ENCODE data around the gene LAMA5. TPM values are rescaled to one million over a fixed set of nuclear protein-coding genes. Genes with fewer than 3 reads are reported as not detected.

The LAMA5 gene
- total and polyA plus RNA-seq, 2 of the 8 experiments (the other 6 are each of a cell fraction or from before 2014, with no cell fraction given), result 34.4 to 225 TPM

DNA sequence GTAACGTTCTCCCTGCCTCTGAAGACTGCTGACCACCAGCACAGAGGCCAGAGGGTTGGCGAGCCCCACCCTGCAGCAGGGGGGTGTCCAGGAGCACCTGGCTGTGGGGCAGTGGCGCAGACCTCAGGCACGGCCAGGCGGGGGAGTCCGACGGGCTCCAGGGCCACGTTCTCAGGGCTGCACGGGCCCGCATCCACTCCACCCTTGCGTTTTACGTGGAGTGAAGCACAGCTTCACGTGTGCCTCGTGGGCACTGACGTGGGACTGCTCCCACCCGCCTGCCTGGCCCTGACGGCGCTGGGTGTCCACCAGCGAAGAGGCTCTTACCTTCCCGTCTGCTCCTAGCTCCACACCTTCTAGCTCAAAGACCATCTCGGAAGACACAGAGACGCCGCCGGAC is 26.7 kb upstream of the LAMA5 start:
- Histone ChIP-seq H3K79me2 (ENCODE audit: control insufficient read depth in 1 of 2, insufficient read depth in 2 of 2, low read length in 2 of 2) (peaks cover 0 to 1% of the 10 kb centered on the region in 2 experiments; a peak in 1 of 4 replicates), H3K36me3 (ENCODE audit: control insufficient read depth in 2 of 4, insufficient read depth in 4 of 4, low read length in 3 of 4) (peaks cover 8 to 12% (median 10%) of the 10 kb centered on the region in 4 experiments), H3K79me1 (ENCODE audit: low read depth, low read length) (peaks cover 3% of the 10 kb centered on the region), H2BK5ac (ENCODE audit: low read depth, low read length) (no peak overlapping the region; the same call in 1 of the 2 replicates), H4K91ac (replicated peaks; ENCODE audit: insufficient read length, low read length) (no peak overlapping the region), H2BK120ac (replicated peaks; ENCODE audit: low read depth, low read length) (no peak overlapping the region), H3K18ac (ENCODE audit: extremely low read depth, low read length) (no peak overlapping the region), H2AK5ac (ENCODE audit: low read depth, low read length) (no peak overlapping the region), H4K20me1 (replicated peaks in 1 of 2; ENCODE audit: control insufficient read depth in 1 of 2, insufficient read depth in 2 of 2, low read length in 2 of 2) (peaks cover 3 to 8% of the 10 kb centered on the region in 2 experiments), H3K9me3 (ENCODE audit: insufficient read depth in 2 of 2, low read depth in 1 of 2, low read length in 1 of 2) (peaks cover 0 to 2% of the 10 kb centered on the region in 2 experiments; a peak in 1 of 4 replicates), H4K5ac (ENCODE audit: insufficient read length, low read depth, low read length) (no peak overlapping the region), H4K8ac (ENCODE audit: extremely low read depth, insufficient read depth, low read length) (no peak overlapping the region), H3K4me2 (ENCODE audit: insufficient read depth in 1 of 2, low read depth in 2 of 2, low read length in 2 of 2) (no peak overlapping the region), H3K4ac (replicated peaks; ENCODE audit: insufficient read length, low read depth, low read length) (no peak overlapping the region), H2AFZ (ENCODE audit: low read length) (no peak overlapping the region), H3K23ac (ENCODE audit: insufficient read length) (no peak overlapping the region), H2BK12ac (ENCODE audit: low read depth, low read length) (no peak overlapping the region), H3K4me3 (ENCODE audit: extremely low read depth in 1 of 4, insufficient read depth in 2 of 4, low read depth in 3 of 4, low read length in 4 of 4) (no peak overlapping the region), H3K23me2 (ENCODE audit: low read depth, low read length) (peaks cover 6% of the 10 kb centered on the region; the same call in 1 of the 2 replicates), H3K9ac (replicated peaks in 1 of 4; ENCODE audit: extremely low read depth in 1 of 4, low read depth in 3 of 4, low read length in 3 of 4) (no peak overlapping the region), H2BK15ac (ENCODE audit: low read length) (no peak overlapping the region), H3K27ac (ENCODE audit: low read depth, low read length) (no peak overlapping the region), H3K56ac (replicated peaks; ENCODE audit: insufficient read length, low read depth, low read length) (no peak overlapping the region), H3K14ac (ENCODE audit: insufficient read length) (no peak overlapping the region), H2BK20ac (ENCODE audit: low read length) (no peak overlapping the region), H3K4me1 (replicated peaks in 1 of 4; ENCODE audit: control insufficient read depth in 3 of 4, insufficient read depth in 4 of 4, low read length in 3 of 4) (no peaks in the 10 kb centered on the region), H3K27me3 (replicated peaks in 1 of 4; ENCODE audit: control insufficient read depth in 3 of 4, extremely low read depth in 1 of 4, insufficient read depth in 3 of 4, low read length in 3 of 4) (no peaks in the 10 kb centered on the region)
- DNase-seq (ENCODE audit: low read depth in 1 of 2, low spot score in 2 of 2) (no peak), FAIRE-seq (no peak)
- ChIA-PET CTCF (ENCODE audit: partially characterized antibody) (interaction anchor here (0.7 to 9.6 kb wide), 10 partner anchors 9 to 92 kb away, joined by 3 to 103 read pairs (median 3); partner anchors contain the start of genes ADRM1, CABLES2 and LAMA5), POLR2A (ENCODE audit: partially characterized antibody) (interaction anchor here (1.1 to 8.7 kb wide), 9 partner anchors 8 to 65 kb away, joined by 3 to 105 read pairs (median 5); partner anchors contain the start of gene LAMA5)
- TF ChIP-seq FOSL1 (IDR thresholded peaks at IDR 0.05; ENCODE audit: insufficient read depth, low read depth, low read length), result no peak
- TF ChIP-seq, protein P1, sequence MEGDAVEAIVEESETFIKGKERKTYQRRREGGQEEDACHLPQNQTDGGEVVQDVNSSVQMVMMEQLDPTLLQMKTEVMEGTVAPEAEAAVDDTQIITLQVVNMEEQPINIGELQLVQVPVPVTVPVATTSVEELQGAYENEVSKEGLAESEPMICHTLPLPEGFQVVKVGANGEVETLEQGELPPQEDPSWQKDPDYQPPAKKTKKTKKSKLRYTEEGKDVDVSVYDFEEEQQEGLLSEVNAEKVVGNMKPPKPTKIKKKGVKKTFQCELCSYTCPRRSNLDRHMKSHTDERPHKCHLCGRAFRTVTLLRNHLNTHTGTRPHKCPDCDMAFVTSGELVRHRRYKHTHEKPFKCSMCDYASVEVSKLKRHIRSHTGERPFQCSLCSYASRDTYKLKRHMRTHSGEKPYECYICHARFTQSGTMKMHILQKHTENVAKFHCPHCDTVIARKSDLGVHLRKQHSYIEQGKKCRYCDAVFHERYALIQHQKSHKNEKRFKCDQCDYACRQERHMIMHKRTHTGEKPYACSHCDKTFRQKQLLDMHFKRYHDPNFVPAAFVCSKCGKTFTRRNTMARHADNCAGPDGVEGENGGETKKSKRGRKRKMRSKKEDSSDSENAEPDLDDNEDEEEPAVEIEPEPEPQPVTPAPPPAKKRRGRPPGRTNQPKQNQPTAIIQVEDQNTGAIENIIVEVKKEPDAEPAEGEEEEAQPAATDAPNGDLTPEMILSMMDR (IDR thresholded peaks at IDR 0.05; ENCODE audit: control extremely low read depth in 1 of 3, insufficient read depth in 1 of 3, low read depth in 1 of 3, low read length in 3 of 3), result peak in 1 of 3 experiments; percentile 0; a peak in 1 of 4 replicates
- WGBS, 2 experiments (ENCODE audit: extremely low coverage in 1 of 2, insufficient coverage in 1 of 2, insufficient read length in 1 of 2, insufficient replicate concordance in 2 of 2, low coverage in 1 of 2, low lambda C conversion rate in 2 of 2, missing lambda C conversion rate in 1 of 2), result 91% methylated on average over 19 of the region's 24 CpGs; no CpG with 5 or more reads in 1 of the 2 experiments

Measured in H1 (cell line).